GM12878 (cell line): Measurements from ENCODE around the gene COX6A1.

ENCODE experiments used
- CHD4 ChIP-seq: fragments of 200-600 bp; sonication (generic); IDR thresholded peaks from 2 replicates; pipeline ENCODE4 v1.6.1; 2016; ENCODE audit warnings: mild to moderate bottlenecking
- CTCF ChIP-seq, 3 experiments: IDR thresholded peaks in 2 of 3; conservative IDR thresholded peaks in 1 of 3; 2 replicates each; pipeline ENCODE4 v1.5.1; 2011; ENCODE audit warnings: low read depth in 3 of 3, low read length in 3 of 3, mild to moderate bottlenecking in 3 of 3, control low read depth in 2 of 3, moderate library complexity in 2 of 3, inconsistent platforms in 1 of 3, mixed read lengths in 1 of 3; ENCODE audit not compliant: control insufficient read depth in 2 of 3, insufficient read depth in 1 of 3; ENCODE audit errors: extremely low read depth in 1 of 3
- EZH2 ChIP-seq: IDR thresholded peaks from 2 replicates; pipeline ENCODE4 v1.6.1; 2012; ENCODE audit warnings: low read depth, mild to moderate bottlenecking, control low read depth, inconsistent platforms, low read length, borderline replicate concordance; ENCODE audit not compliant: control insufficient read depth
- HDAC2 ChIP-seq: fragments of 200-600 bp; sonication (generic); IDR thresholded peaks from 2 replicates; pipeline ENCODE4 v1.6.1; 2017
- POLR2AphosphoS5 ChIP-seq: IDR thresholded peaks from 2 replicates; pipeline ENCODE4 v1.6.1; 2011; ENCODE audit warnings: mild to moderate bottlenecking, low read length, inconsistent platforms
- SP1 ChIP-seq: IDR thresholded peaks from one replicate; pipeline ENCODE4 v1.6.1; 2011; ENCODE audit warnings: low read depth, low read length
- TAF1 ChIP-seq: IDR thresholded peaks from 2 replicates; pipeline ENCODE4 v1.6.1; 2011; ENCODE audit warnings: mild to moderate bottlenecking, low read depth, low read length, borderline replicate concordance
- ZNF274 ChIP-seq: IDR thresholded peaks from one replicate; pipeline ENCODE4 v1.8.0; 2011; ENCODE audit not compliant: insufficient read length, insufficient read depth

- TF ChIP-seq TAF1 = no peak
- no peak for TF ChIP-seq CHD4
- no peak for TF ChIP-seq ZNF274
- TF ChIP-seq CTCF (IDR thresholded peaks at IDR 0.05 in 2 of 3, conservative IDR thresholded peaks at IDR 0.05 in 1 of 3; ENCODE audit: control insufficient read depth in 2 of 3, extremely low read depth in 1 of 3, insufficient read depth in 1 of 3, low read depth in 3 of 3, low read length in 3 of 3) = no peak
- no peak for TF ChIP-seq HDAC2
- TF ChIP-seq EZH2 = no peak
- TF ChIP-seq SP1 = no peak
- TF ChIP-seq POLR2AphosphoS5 = no peak
Measured at GRCh38 chr12:120472521-120472920, 34.6 kb downstream of the COX6A1 start.
